Measurements from ENCODE around the gene SLC16A3.

Gene SLC16A3

DNA sequence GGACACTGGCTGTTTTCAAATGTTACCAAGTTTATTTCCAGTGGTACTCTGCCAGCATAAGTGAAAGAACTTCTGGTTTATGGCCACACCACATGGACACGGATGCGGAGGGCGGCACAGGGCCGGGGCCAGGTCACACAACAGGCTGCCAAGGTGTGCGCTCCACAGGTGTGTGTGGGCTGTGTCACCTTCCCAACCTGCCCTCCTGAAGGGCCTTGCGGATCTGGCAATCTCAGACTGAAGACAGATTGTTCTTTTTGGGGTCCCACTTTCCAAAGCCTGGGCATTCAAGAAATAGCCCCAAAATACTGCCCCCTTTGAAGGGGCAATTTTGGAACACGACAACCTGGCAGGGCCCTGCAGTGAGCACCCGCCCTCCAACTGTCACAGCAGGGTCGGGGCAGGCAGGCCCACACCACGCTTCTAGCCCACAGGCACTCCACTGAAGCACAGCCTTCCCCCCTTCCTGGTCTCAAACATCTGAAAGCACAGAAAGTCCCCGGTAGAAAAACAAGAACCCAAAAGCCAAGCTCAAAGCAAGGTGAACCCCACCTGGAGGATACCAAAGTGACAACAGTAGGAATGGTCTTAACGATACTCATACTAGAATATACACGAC is 41.1 kb downstream of the SLC16A3 start:
- TF ChIP-seq GATA3 (IDR thresholded peaks at IDR 0.05; ENCODE audit: low read depth, low read length) (no peak), GATA2 (IDR thresholded peaks at IDR 0.05; ENCODE audit: low read depth, low read length) (no peak)

DNA sequence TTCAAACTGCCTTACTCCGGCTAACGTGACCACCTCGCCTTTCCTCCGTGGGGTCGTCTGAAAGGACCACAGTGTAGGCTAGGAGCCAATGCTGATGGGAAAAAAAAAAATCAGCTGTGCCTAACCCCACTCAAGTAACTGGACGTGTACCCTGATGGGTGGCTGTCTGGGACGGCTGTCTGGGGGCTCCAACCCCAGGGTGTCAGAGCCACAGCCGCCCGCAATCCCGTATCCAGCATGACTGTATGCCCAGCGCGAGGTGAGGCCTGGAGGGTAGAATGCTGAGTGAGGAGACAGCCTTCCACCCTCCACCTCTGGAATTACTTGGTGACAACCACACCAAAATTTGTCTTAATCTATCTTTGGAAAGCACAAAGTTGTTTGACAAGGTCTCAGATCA is 41.8 kb downstream of the SLC16A3 start:
- no peak for TF ChIP-seq GATA2 (IDR thresholded peaks at IDR 0.05; ENCODE audit: low read depth, low read length)
- no peak for TF ChIP-seq GATA3 (IDR thresholded peaks at IDR 0.05; ENCODE audit: low read depth, low read length)

DNA sequence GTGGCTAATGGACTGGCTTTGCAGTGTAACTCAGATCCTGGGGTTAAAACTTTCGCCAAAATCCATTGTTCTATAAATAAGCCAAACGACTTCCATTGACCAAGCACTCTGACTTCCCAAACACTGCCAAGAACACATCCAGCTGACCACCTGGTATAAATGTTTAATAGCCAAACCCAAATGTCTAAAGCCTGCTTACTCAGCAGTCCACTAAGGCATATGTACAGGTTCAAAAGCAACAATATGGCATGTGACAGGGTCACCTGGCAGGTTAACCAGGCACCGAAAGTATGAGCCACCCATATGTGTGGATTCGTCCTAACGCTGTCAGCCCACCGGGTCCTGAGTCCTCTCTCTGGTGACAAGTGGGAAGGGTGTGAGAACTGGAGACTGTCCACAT is 42.6 kb downstream of the SLC16A3 start:
- no peak for TF ChIP-seq GATA2 (IDR thresholded peaks at IDR 0.05; ENCODE audit: low read depth, low read length)
- no peak for TF ChIP-seq GATA3 (IDR thresholded peaks at IDR 0.05; ENCODE audit: low read depth, low read length)

DNA sequence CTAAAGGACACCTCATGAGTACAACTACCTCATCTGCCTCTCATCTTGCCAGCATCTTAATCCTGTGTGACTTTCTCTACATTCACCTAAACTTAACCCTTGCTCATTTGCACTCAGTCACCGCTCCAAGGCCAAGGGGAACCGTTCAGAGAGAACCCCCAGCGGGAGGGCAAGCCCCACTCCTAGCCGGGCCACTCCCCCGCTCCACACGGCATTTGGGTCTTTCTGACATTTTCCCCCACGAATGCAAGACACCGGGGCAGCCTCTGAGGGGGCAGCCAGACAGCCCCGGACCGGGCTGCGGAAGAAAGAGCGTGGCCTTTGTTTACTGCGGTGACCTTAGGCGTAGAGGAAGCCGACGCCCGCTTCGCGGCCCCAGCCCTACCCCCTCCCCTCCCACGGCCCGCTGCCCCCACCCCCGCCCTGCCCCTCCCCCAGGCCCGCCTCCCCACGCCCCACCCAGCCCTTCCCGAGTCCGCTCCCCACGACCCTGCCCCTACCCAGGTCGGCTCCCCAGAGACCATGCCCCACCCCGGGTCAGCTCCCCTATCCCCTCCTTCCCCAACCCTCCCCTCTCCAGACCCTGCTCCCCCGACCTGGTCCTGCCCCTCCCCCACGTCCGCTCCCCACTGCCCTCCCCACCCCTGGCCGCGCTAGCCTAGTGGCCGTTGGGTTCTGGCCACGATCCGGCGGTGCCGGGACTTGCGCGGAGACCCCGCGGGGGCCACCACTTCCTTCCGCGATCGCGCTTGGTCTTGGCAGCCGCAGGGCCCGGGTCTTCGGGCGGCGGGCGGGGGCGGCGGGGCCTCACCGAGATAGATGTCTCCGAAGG is 43.9 kb downstream of the SLC16A3 start:
- no peak for TF ChIP-seq GATA2 (IDR thresholded peaks at IDR 0.05; ENCODE audit: low read depth, low read length)
- no peak for TF ChIP-seq GATA3 (IDR thresholded peaks at IDR 0.05; ENCODE audit: low read depth, low read length)

DNA sequence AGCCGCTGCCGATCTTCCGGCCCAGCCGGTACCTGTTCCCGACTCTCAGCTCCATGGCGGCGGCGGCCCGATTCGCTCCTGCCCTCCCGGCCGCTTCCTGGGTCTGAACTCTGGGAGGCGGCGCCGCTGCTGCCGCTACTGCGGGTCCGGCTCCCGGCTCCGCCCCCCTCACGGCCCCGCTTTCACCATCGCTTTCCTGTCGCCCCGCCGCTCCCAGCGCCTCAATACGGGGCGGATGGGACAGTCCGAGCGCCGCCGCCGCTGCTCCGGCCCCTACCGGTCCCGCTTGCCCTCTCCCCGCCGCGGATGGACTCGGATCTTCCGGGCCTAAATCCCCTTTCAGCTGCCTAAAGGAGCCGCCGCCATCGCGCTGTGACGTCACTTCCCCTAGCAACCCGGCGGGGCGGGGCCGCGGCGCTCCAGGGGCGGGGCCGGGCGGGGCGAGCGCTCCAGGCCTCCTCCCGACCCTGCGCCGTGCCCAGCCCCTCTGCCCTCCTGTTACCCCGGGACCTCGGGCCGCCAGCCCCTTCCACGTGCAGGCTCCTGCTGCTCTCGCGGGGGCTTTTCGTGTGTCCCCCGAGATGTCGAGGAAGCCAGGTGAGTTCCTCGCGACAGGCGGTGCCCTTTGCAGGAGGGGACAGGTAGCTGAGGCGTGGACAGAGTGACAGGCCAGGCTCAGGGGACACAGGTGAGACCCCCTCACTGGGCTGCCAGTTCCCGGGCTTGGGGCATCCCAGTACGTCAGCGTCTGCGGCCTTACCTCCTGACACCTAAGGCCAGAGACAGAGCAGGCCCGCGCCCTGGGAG is 44.7 kb downstream of the SLC16A3 start, which contains the start of gene CSNK1D:
Gene CSNK1D (minus strand): TSS at position 374 of the 807 bp plus-strand sequence. CDS start 319 bp downstream, at position 55.
- TF ChIP-seq GATA3 (IDR thresholded peaks at IDR 0.05; ENCODE audit: low read depth, low read length) (no peak), GATA2 (IDR thresholded peaks at IDR 0.05; ENCODE audit: low read depth, low read length) (no peak)

DNA sequence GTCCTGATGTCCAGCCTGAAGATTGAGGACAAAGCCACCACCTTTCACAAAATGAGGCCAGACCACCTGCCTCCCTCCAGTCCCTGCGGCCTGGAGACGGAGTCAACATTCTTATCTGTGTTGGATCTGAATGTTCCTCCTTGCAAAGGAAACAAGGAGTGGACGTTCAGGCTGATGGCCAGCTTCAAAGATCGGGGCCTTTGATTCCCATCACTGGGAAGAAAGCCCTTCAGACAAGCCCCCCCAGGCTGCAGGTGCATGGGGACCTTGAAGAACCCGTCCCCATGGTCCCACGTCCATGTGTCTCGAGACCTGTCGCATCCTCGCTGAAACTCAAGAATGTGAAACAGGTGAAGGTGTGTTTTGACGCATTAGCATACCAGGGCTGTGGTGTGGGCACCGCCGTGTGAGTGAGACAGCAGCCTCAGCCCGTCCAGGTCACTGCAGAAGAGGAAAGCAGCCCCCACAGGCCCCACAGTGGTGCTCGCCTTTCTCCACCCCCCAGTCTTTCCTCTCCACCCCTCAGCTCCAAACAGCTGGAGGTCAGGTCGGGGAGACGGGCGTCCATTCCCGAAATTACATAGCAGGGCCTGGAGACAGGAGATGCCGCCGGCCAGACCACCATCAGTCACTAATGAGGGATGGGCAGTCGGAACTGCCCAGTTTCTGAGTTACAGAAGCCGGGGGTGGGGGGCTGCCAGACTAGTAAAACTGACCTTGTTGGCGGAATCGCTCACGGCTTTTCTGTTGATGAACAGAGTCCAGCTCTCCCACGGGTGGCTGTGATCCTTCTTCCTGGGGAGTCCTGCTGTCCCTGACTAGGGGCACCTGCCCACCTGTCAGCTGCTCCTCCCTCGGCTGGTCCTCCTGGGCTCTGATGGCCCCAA is 45.5 kb downstream of the SLC16A3 start:
- TF ChIP-seq GATA3 (IDR thresholded peaks at IDR 0.05; ENCODE audit: low read depth, low read length), result no peak

DNA sequence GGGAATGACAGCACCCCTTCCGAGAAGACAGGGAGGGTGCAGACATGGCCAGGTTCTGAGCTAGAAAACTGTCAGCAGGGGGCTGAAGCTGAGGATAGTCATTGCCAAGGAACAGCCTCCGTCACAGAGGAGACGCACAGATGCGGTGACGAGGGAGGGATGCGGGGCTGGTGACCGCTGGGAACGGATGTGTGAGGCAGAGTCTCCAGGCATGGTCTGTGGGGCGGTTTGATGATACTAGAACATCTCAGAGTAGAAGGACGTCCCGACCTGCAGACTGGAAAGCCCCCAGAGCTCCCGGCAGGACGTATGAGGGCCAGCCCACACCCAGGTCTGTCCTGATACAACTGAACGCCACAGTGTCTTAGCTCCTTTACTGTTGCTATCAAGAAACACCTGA is 46.5 kb downstream of the SLC16A3 start:
- no peak for TF ChIP-seq GATA3 (IDR thresholded peaks at IDR 0.05; ENCODE audit: low read depth, low read length)
- no peak for TF ChIP-seq GATA2 (IDR thresholded peaks at IDR 0.05; ENCODE audit: low read depth, low read length)

DNA sequence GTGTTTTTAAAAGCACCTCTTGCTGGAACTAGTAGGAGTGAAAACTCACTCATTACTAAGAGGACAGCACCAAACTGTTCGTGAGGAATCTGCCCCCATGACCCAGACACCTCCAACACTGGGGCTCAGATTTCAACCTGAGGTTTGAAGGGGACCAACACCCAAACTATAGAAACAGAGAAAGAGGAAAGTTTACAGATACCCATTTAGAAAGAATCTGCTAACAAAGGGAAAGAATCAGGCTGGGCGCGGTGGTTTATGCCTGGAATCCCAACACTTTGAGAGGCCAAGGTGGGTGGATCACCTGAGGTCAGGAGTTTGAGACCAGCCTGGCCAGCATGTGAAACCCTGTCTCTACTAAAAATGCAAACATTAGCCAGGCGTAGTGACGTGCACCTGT is 48.1 kb downstream of the SLC16A3 start:
- TF ChIP-seq GATA2 (IDR thresholded peaks at IDR 0.05; ENCODE audit: low read depth, low read length), result no peak
- TF ChIP-seq GATA3 (IDR thresholded peaks at IDR 0.05; ENCODE audit: low read depth, low read length), result no peak

DNA sequence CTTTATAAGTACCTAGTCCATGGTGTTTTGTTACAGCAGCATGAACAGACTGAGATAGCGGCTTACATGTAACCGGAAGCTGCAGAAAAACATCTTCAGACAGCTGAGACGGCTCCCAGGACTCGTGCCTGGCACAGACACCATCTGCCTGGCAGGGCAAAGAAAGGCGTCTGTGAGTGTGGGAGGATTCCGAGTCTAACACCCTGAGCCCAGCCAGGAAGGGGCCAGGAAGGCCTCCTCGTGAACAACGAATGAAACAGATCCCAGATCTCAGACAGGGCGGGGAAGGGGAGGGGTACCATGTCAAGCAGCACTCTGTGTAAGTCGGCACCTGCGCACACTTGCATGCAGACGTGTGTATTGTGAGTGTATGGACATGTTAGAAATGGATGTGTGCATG is 49.0 kb downstream of the SLC16A3 start:
- TF ChIP-seq GATA2 (IDR thresholded peaks at IDR 0.05; ENCODE audit: low read depth, low read length), result no peak
- TF ChIP-seq GATA3 (IDR thresholded peaks at IDR 0.05; ENCODE audit: low read depth, low read length), result no peak

DNA sequence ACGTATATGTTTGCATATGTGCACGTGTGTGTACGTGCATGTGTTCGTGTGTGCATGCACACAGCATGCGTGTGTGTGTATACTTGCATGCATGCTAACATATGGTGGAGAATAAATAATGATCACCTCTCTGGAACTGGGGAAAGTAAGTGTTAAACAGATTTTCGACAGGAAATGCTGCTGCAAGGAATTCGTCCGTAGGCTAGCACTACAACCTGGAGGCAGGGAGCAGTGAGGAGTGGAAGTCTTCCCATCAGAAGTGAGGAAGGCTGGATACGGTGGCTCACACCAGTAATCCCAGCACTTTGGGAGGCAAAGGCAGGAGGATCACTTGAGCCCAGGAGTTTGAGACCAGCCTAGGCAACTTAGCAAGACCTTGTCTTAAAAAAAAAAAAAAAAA is 49.5 kb downstream of the SLC16A3 start:
- TF ChIP-seq GATA3 (IDR thresholded peaks at IDR 0.05; ENCODE audit: low read depth, low read length), result no peak
- TF ChIP-seq GATA2 (IDR thresholded peaks at IDR 0.05; ENCODE audit: low read depth, low read length), result no peak

DNA sequence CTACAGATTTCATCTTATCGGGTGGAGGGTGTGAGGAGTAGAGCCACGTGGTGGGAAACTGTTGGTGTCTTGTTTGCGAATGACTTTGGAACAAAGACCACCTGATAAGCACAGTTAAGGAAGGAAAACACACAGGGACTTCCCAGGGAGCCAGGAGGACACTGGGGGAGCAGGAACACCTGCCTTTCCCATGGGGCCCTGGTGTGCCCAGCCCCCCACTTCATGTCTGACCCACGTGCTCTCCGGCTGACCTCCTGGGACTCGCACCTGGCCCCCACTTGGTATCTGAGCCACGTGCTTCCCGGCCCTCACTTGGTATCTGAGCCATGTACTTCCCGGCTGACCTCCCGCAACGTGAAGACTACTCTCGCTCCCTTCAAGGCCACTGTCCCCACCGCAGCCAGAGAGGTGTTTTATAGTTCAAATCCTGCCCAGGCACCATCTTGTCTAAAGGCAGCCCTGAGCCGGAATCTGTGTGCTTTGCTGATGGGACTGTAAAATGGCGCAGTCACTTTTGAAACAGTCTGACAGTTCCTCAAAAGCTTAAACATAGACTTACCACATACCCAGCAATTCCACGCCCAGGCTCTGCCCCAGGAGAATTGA is 50.0 kb downstream of the SLC16A3 start:
- TF ChIP-seq GATA3 (IDR thresholded peaks at IDR 0.05; ENCODE audit: low read depth, low read length) (no peak), GATA2 (IDR thresholded peaks at IDR 0.05; ENCODE audit: low read depth, low read length) (no peak)

DNA sequence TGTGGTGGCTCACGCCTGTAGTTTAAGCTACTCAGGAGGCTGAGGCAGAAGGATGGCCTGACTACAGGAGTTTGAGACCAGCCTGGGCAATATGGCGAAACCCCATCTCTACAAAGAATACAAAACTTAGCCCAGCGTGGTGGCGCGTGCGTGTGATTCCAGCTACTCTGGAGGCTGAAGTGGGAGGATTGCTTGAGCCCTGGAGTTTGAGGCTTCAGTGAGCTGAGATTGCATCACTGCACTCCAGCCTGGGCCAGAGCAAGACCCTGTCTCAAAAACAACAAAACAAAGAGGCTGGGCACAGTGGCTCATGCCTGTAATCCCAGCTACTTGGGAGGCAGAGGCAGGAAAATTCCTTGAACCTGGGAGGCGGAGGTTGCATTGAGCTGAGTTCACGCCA is 51.7 kb downstream of the SLC16A3 start:
- no peak for TF ChIP-seq GATA2 (IDR thresholded peaks at IDR 0.05; ENCODE audit: low read depth, low read length)
- no peak for TF ChIP-seq GATA3 (IDR thresholded peaks at IDR 0.05; ENCODE audit: low read depth, low read length)

DNA sequence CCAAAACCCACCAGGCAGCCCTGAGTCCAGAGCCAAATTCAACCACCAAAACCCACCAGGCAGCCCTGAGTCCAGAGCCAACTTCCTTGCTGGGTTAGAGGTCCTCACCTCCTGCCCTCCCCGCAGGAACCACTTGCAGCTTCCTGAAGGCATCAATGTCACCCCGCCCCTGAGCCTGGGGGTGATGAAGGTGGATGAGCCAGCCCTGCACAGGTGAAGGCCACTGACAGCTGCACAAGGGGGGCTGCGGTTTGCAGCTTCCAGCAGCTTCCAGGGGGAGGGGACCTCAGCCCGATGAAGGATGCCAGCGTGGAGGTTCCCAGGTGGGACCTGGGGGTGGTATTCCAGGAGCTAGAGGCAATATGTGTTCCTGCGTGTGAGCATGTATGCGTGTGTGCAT is 52.2 kb downstream of the SLC16A3 start:
- TF ChIP-seq GATA3 (IDR thresholded peaks at IDR 0.05; ENCODE audit: low read depth, low read length) (no peak), GATA2 (IDR thresholded peaks at IDR 0.05; ENCODE audit: low read depth, low read length) (no peak)

Measured in SH-SY5Y (cell line).